ENCODE data around the gene AOX1.

DNA sequence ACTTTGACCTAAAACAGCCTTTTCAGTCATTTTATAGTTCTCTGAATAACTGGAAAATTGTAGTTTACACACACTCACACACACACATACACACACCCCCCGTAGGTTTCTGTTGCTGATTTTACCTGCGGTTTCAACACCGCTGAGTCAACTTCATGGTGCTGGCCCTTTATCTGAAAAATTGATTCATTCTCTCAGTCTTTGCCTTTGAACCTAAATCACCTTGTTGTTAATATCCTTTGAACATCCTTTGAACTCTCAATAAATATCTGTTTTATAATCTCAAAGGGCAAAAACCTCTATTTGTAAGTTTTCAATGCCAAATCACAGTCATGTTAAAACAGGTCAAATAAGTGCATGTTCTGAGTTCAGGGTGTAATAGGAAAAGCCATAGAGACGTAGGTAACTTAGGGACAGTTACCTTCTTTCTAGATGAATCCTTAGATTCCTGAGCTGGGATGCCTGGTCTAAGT, 116.9 kb downstream of the AOX1 start:
- TF ChIP-seq, protein P1, sequence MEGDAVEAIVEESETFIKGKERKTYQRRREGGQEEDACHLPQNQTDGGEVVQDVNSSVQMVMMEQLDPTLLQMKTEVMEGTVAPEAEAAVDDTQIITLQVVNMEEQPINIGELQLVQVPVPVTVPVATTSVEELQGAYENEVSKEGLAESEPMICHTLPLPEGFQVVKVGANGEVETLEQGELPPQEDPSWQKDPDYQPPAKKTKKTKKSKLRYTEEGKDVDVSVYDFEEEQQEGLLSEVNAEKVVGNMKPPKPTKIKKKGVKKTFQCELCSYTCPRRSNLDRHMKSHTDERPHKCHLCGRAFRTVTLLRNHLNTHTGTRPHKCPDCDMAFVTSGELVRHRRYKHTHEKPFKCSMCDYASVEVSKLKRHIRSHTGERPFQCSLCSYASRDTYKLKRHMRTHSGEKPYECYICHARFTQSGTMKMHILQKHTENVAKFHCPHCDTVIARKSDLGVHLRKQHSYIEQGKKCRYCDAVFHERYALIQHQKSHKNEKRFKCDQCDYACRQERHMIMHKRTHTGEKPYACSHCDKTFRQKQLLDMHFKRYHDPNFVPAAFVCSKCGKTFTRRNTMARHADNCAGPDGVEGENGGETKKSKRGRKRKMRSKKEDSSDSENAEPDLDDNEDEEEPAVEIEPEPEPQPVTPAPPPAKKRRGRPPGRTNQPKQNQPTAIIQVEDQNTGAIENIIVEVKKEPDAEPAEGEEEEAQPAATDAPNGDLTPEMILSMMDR (conservative IDR thresholded peaks at IDR 0.05; ENCODE audit: low read length) = no peak
- no peak for TF ChIP-seq EZH2phosphoT487 (IDR thresholded peaks at IDR 0.05; ENCODE audit: borderline replicate concordance)

Data from Loucy (cell line).